Left ventricle myocardium inferior (tissue), 1 donor: Measurements from ENCODE around the gene LEKR1. TPM values are rescaled to one million over a fixed set of nuclear protein-coding genes. Genes with fewer than 3 reads are reported as not detected.

ENCODE experiments used
- DNase-seq: peaks from one replicate; pipeline ENCODE4 v3.0.0-alpha.2; 2020
- H3K27ac ChIP-seq: fragments of 200-600 bp; replicated peaks from 2 replicates; pipeline ENCODE4 v1.8.0; 2021
- H3K27me3 ChIP-seq: fragments of 200-600 bp; 2 replicates; pipeline ENCODE4 v1.8.0; 2021; ENCODE audit warnings: low read depth
- H3K36me3 ChIP-seq: fragments of 200-600 bp; 2 replicates; pipeline ENCODE4 v1.8.0; 2021
- H3K4me1 ChIP-seq: fragments of 200-600 bp; 2 replicates; pipeline ENCODE4 v1.8.0; 2021
- H3K4me3 ChIP-seq: fragments of 200-600 bp; 2 replicates; pipeline ENCODE4 v1.8.0; 2021; ENCODE audit warnings: mild to moderate bottlenecking, moderate library complexity
- H3K9me3 ChIP-seq: fragments of 200-600 bp; replicated peaks from 2 replicates; pipeline ENCODE4 v1.8.0; 2021
- intact Hi-C: fragments of 100-400 bp; cut with micrococcal nuclease; formaldehyde crosslinking; loops from one replicate; pipeline ENCODE4 v1.11.0; 2022
- total RNA-seq: library from RNA; stranded (reverse); fragmentation: NEBNext Ultra II Directional; extraction: Animal tissue kit (Norgen Biotek cat#: 25700); gene quantifications from one replicate; pipeline ENCODE4 v1.2.1, GENCODE V29; 2021
- TF ChIP-seq, protein P1 (sequence below): fragments of 200-600 bp; IDR thresholded peaks from 2 replicates; pipeline ENCODE4 v1.8.0; 2021; ENCODE audit warnings: antibody characterized with exemption, mild to moderate bottlenecking, borderline replicate concordance
- donor health status: DM: no; HTN: yes; CAD: no; lungs with severe emphysema.

LEKR1 gene
- total RNA-seq, 1 donor from 2014 or later = 0.71 TPM

DNA sequence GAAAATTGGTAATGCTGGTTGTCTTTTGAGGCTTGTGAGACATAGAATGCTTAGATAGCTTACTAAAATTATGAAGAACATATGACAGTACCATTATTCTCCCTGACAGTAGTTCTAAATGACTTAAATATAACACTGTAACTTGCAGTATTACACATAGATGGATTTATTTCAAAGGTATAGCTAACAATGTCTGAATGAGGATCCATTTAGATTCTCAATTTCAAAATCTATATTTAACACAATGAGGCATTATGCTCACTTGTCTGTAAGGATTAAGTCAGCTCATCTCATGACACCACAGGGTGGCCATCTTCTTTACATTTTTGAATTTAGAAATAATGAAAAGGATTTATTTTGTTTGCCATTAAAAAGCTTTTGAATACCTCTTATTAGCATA is 225.4 kb downstream of the LEKR1 start:
- H3K4me3 ChIP-seq = no peak overlapping the region
- no peaks in the 10 kb centered on the region for H3K4me1 ChIP-seq
- DNase-seq = no peak
- intact Hi-C loops = no loop called here
- H3K9me3 ChIP-seq = no peaks in the 10 kb centered on the region
- H3K27me3 ChIP-seq = no peaks in the 10 kb centered on the region
- H3K36me3 ChIP-seq = no peaks in the 10 kb centered on the region
- H3K27ac ChIP-seq = no peak overlapping the region
- TF ChIP-seq, protein P1, sequence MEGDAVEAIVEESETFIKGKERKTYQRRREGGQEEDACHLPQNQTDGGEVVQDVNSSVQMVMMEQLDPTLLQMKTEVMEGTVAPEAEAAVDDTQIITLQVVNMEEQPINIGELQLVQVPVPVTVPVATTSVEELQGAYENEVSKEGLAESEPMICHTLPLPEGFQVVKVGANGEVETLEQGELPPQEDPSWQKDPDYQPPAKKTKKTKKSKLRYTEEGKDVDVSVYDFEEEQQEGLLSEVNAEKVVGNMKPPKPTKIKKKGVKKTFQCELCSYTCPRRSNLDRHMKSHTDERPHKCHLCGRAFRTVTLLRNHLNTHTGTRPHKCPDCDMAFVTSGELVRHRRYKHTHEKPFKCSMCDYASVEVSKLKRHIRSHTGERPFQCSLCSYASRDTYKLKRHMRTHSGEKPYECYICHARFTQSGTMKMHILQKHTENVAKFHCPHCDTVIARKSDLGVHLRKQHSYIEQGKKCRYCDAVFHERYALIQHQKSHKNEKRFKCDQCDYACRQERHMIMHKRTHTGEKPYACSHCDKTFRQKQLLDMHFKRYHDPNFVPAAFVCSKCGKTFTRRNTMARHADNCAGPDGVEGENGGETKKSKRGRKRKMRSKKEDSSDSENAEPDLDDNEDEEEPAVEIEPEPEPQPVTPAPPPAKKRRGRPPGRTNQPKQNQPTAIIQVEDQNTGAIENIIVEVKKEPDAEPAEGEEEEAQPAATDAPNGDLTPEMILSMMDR = no peak

DNA sequence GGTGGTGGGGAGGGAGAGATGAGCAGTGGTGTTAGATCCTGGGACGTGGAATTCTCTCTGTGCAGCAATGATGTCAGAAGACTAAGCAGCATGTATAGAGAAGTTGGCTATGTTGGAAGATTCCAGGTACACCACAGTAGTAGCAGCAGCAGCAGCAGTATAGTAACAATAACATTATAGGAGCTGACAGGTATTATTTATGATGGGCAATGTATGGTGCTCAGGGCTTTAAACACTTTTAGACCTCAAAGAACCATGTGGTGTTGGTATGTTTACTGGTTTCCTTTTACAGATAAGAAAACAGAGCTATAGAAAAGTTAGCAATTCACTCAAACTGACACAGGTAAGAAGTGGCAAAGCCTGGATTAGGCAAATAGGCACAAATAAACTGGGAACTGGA is 229.9 kb downstream of the LEKR1 start:
- DNase-seq = no peak
- intact Hi-C loops = no loop called here
- TF ChIP-seq, protein P1 = no peak
- Histone ChIP-seq H3K36me3 (no peaks in the 10 kb centered on the region), H3K27ac (no peak overlapping the region), H3K4me3 (no peak overlapping the region), H3K27me3 (no peaks in the 10 kb centered on the region), H3K4me1 (no peaks in the 10 kb centered on the region), H3K9me3 (no peaks in the 10 kb centered on the region)

DNA sequence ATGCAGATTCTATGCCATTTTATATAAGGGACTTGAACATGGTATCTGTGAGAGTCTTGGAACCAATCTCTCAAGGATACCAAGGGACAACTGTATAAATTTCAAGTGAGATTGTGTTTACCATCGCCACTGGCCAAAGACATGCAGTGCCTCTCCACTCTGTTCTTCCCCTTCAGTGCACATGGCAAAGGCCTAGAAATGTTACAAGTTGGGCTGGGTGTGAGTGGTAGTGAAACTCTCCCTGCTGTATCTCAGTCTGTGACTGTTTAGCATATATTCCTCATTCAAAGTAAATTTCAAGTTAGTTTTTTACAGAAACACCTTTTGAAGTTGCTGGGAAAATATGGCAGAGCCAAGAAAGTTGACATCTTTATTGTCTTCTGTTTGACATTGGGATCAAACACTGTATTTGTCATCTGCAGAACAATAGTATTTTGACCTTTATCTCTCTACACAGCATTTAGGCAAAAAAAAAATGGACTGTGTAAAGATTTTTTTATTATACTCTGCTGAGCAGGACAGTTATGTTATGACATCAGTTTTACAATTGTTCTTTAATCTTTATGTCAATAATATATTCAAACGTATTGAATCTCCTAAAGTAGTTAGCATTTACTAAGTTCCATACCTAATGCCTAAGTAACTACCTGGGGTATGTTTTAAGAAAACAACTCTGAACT is 232.4 kb downstream of the LEKR1 start:
- Histone ChIP-seq H3K4me1 (no peaks in the 10 kb centered on the region), H3K27ac (no peak overlapping the region), H3K27me3 (no peaks in the 10 kb centered on the region), H3K36me3 (no peaks in the 10 kb centered on the region), H3K9me3 (no peaks in the 10 kb centered on the region), H3K4me3 (no peak overlapping the region)
- intact Hi-C loops = no loop called here
- no peak for DNase-seq
- TF ChIP-seq, protein P1 = no peak

DNA sequence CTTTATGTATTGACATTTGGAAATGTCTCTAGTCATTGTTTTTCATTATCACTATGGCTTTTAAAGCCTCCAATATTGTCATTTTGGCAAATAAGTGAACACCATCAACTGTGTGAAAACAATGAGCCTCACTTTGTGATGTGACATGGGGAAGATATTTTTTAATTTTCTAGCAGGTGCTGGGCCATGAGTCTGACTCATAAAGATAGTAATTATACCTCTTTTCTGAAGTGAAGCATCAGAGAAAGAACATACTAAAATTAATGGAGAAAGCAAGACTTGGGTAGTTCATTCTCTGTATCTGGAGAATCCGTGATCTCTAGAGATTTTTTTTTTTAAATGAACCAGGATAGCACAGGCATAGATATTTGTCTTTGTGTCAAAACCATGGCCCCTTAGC is 233.0 kb downstream of the LEKR1 start:
- H3K36me3 ChIP-seq = no peaks in the 10 kb centered on the region
- no peak overlapping the region for H3K27ac ChIP-seq
- TF ChIP-seq, protein P1 = no peak
- peaks cover 4% of the 10 kb centered on the region for H3K4me1 ChIP-seq
- no peak for DNase-seq
- H3K4me3 ChIP-seq = no peak overlapping the region
- no peaks in the 10 kb centered on the region for H3K27me3 ChIP-seq
- intact Hi-C loops = no loop called here
- no peaks in the 10 kb centered on the region for H3K9me3 ChIP-seq

DNA sequence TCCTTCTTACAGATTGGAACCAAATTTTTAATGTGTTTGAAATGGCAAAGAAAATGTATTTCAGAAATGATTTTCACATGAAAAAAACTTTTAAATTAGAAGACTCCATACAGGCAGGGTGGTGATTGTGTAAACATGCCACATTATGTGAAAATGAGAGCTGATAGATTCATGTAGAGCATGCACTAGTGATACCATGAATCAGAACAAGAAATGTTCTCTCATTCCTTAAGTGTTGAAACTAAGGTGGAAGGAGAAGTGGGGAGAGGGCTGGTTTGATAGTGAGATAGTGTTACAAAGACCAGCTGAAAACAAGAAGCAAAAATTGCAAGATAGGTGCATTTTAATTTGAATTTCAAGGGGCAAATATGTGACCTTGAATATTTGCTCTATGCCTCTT is 233.5 kb downstream of the LEKR1 start:
- no peak for DNase-seq
- Histone ChIP-seq H3K4me1 (peaks cover 7% of the 10 kb centered on the region), H3K4me3 (no peak overlapping the region), H3K36me3 (no peaks in the 10 kb centered on the region), H3K9me3 (no peaks in the 10 kb centered on the region), H3K27ac (no peak overlapping the region), H3K27me3 (no peaks in the 10 kb centered on the region)
- TF ChIP-seq, protein P1 = no peak
- intact Hi-C loops = no loop called here
